ENCODE measurements around the gene METRN.

- TF ChIP-seq POLR2AphosphoS5 (IDR thresholded peaks at IDR 0.05; ENCODE audit: low read depth, low read length) (no peak), TAF1 (IDR thresholded peaks at IDR 0.05; ENCODE audit: borderline replicate concordance, insufficient read depth, low read length) (no peak), REST (IDR thresholded peaks at IDR 0.05; ENCODE audit: insufficient read depth in 1 of 2, low read depth in 2 of 2, low read length in 2 of 2) (no peak), FOXP2 (optimal IDR thresholded peaks at IDR 0.05; ENCODE audit: borderline replicate concordance, extremely low read depth, extremely low read length, insufficient read depth) (no peak)
These were observed 45.1 kb downstream of the METRN start for GRCh38 chr16:760065-760464.
